WTC11 (cell line): ENCODE data around the gene KCNK4. TPM values are rescaled to one million over a fixed set of nuclear protein-coding genes. Genes with fewer than 3 reads are reported as not detected.

Source experiments
- ATAC-seq: fragments of 200-7000 bp; cut with Tn5 transposase; 2 replicates; pipeline ENCODE4 v1.10.0; 2021; ENCODE audit warnings: mild to moderate bottlenecking, moderate library complexity
- CTCF ChIA-PET: fragments of 300-600 bp; sonication (Branson Sonifier 250); formaldehyde crosslinking; loops from one replicate; lab custom pipeline; 2021; ENCODE audit warnings: antibody characterized with exemption; lab: Charles Lee
- POLR2A ChIA-PET: fragments of 350-600 bp; sonication (Branson Sonifier 250); formaldehyde crosslinking; loops from one replicate; lab custom pipeline; 2021; ENCODE audit warnings: antibody characterized with exemption; lab: Charles Lee
- DNase-seq: peaks from one replicate; pipeline ENCODE4 v3.0.0; 2021; ENCODE audit warnings: low spot score
- H3K27ac Mint-ChIP-seq: 2 replicates; pipeline ENCODE4 v1.8.0; 2021; ENCODE audit warnings: mixed read lengths
- H3K27me3 Mint-ChIP-seq: 2 replicates; pipeline ENCODE4 v1.8.0; 2021; ENCODE audit warnings: low read depth, mild to moderate bottlenecking, moderate library complexity, mixed read lengths
- H3K36me3 Mint-ChIP-seq: 2 replicates; pipeline ENCODE4 v1.8.0; 2021; ENCODE audit warnings: mixed read lengths
- H3K4me1 Mint-ChIP-seq: 2 replicates; pipeline ENCODE4 v1.8.0; 2022; ENCODE audit warnings: mixed read lengths
- H3K4me3 Mint-ChIP-seq: 2 replicates; pipeline ENCODE4 v1.8.0; 2021; ENCODE audit warnings: mild to moderate bottlenecking, moderate library complexity, mixed read lengths
- H3K9me3 Mint-ChIP-seq: 2 replicates; pipeline ENCODE4 v1.8.0; 2021; ENCODE audit warnings: mixed read lengths
- JAZF1 ChIP-seq: fragments of 250-450 bp; sonication (Bioruptor Pico); IDR thresholded peaks from 2 replicates; pipeline ENCODE4 v1.9.0; 2021; ENCODE audit warnings: moderate library complexity, mild to moderate bottlenecking, inconsistent platforms
- MXD4 ChIP-seq: fragments of 250-450 bp; sonication (Bioruptor Pico); IDR thresholded peaks from 2 replicates; pipeline ENCODE4 v1.8.0; 2021; ENCODE audit warnings: mild to moderate bottlenecking, moderate library complexity, borderline replicate concordance
- NFE2L1 ChIP-seq: sonication (generic); formaldehyde crosslinking; IDR thresholded peaks from 2 replicates; pipeline ENCODE4 v1.8.1; 2023; ENCODE audit warnings: missing genetic modification reagents
- NR2C2 ChIP-seq: sonication (generic); formaldehyde crosslinking; IDR thresholded peaks from 2 replicates; pipeline ENCODE4 v1.8.0; 2022; ENCODE audit warnings: mild to moderate bottlenecking, missing genetic modification reagents
- OVOL2 ChIP-seq: fragments of 250-450 bp; sonication (Bioruptor Pico); IDR thresholded peaks from 2 replicates; pipeline ENCODE4 v1.9.0; 2021; ENCODE audit warnings: mild to moderate bottlenecking, borderline replicate concordance
- ZNF121 ChIP-seq: sonication (generic); formaldehyde crosslinking; IDR thresholded peaks from 2 replicates; pipeline ENCODE4 v1.8.0; 2023; ENCODE audit warnings: missing genetic modification reagents
- ZNF219 ChIP-seq: sonication (generic); formaldehyde crosslinking; IDR thresholded peaks from 2 replicates; pipeline ENCODE4 v1.8.0; 2023; ENCODE audit warnings: missing genetic modification reagents, mild to moderate bottlenecking, borderline replicate concordance
- ZNF232 ChIP-seq: sonication (generic); formaldehyde crosslinking; IDR thresholded peaks from 2 replicates; pipeline ENCODE4 v1.8.0; 2022; ENCODE audit warnings: mild to moderate bottlenecking, missing genetic modification reagents
- total RNA-seq: library from RNA; stranded (reverse); gene quantifications from 3 replicates; pipeline ENCODE4 v1.2.3, GENCODE V29; 2021
- TF ChIP-seq, protein P1 (sequence below): sonication (generic); formaldehyde crosslinking; IDR thresholded peaks from 2 replicates; pipeline ENCODE4 v1.8.0; 2023; ENCODE audit warnings: missing genetic modification reagents, mild to moderate bottlenecking, borderline replicate concordance
- TF ChIP-seq, protein P2 (sequence below): sonication (generic); formaldehyde crosslinking; IDR thresholded peaks from 2 replicates; pipeline ENCODE4 v1.8.1; 2023; ENCODE audit warnings: mild to moderate bottlenecking, moderate library complexity, missing genetic modification reagents
- TF ChIP-seq, protein P3 (sequence below): fragments of 200-600 bp; IDR thresholded peaks from 2 replicates; pipeline ENCODE4 v1.8.0; 2022; ENCODE audit warnings: antibody characterized with exemption
- TF ChIP-seq, protein P4 (sequence below): sonication (generic); formaldehyde crosslinking; IDR thresholded peaks from 2 replicates; pipeline ENCODE4 v1.8.0; 2022; ENCODE audit warnings: mild to moderate bottlenecking, missing genetic modification reagents

KCNK4 gene
- total RNA-seq, 1 experiment from 2014 or later: 0.74 TPM

DNA sequence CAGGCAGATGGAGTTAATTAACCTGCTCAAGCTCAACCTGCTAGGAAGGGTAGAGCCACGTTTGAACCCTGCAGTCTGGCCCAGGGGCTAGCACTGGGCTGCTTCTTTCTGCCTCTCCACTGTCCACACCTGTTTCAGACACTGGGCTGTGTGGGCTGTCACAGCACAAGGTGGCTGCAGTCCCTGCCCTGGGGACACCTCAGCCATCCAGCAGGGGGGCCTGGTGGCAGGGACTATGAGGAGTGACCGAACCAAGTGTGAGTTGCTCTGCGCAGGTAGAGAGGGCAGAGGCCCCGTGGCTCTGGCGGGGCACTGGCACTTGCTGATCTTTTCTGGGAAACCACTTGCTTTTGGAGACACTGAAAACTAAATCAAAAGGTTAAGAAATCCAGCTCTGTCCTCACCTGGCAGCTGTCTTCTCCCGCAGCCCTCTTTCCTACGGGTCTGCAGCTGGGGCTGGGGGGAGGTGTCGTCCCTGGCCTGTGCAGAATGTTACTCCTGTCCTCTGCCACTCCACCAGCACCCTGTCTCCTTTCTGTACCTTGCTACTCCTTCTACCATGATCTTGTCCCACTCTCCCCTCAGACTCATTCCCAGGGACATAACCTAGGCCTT lies 12.4 kb upstream of the KCNK4 start:
- no peaks in the 10 kb centered on the region for H3K27me3 Mint-ChIP-seq
- ATAC-seq: no peak
- TF ChIP-seq ZNF121 (CRISPR knock-in tag) (no peak), ZNF219 (CRISPR knock-in tag) (no peak), ZNF232 (no peak), NFE2L1 (CRISPR knock-in tag) (no peak)
- TF ChIP-seq, all 79 proteins: peak for 0
- DNase-seq: no peak
- ChIA-PET CTCF (interaction anchor here (0.6 to 4.0 kb wide), 8 partner anchors 8 to 441 kb away, joined by 3 to 24 read pairs (median 4); partner anchors contain the start of genes CATSPERZ, ESRRA, KCNK4 and PLCB3), POLR2A (no interaction called here)
- Mint-ChIP-seq H3K4me1 (peaks cover 19% of the 10 kb centered on the region), H3K36me3 (peaks cover 12% of the 10 kb centered on the region), H3K9me3 (no peaks in the 10 kb centered on the region), H3K27ac (peak overlapping the region; percentile 12; the same call in 1 of the 2 replicates), H3K4me3 (no peak overlapping the region)

DNA sequence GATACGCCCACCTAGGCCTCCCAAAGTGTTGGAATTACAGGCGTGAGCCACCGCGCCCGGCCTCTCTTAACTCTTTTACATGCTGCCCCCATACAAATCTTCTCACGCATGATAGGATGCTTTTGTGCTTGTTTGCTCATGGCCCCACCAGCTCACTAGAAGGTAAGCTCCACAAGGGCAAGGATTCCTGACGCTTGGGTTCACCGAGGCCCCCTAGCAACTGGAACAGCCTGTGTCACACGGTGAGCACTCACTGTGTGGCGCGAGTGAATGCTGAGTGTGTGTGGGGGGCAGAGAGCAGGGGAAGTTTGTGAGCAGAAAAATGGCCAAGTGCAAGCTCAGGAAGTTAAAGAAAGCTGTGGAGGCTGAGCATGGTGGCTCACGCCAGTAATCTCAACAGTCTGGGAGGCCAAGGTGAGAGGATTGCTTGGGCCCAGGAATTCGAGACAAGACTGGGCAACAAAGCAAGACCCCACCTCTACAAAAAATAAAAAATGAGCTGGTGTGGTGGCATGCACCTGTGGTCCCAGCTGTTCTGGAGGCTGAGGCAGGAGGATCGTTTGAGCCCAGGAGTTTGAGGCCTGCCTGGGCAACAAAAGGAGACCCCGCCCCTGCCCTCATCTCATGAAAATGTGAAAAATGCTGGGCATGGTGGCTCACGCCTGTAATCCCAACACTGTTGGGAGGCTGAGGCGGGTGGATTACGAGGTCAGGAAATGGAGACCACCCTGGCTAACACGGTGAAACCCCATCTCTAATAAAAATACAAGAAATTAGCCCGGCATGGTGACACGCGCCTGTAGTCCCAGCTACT lies 8.9 kb upstream of the KCNK4 start:
- no peak for DNase-seq
- Mint-ChIP-seq H3K36me3 (peaks cover 12% of the 10 kb centered on the region), H3K9me3 (no peaks in the 10 kb centered on the region), H3K4me3 (no peak overlapping the region), H3K27ac (no peak overlapping the region), H3K27me3 (peaks cover 2% of the 10 kb centered on the region; the same call in 1 of the 2 replicates), H3K4me1 (peaks cover 8% of the 10 kb centered on the region)
- no peak for ATAC-seq
- ChIA-PET POLR2A (interaction anchor here (0.6 kb wide), 2 partner anchors 30 to 974 kb away, joined by 3 to 4 read pairs; no protein-coding TSS in a partner anchor), CTCF (interaction anchor here (0.7 to 12.5 kb wide), 2 partner anchors 15 to 21 kb away, joined by 4 to 151 read pairs; partner anchors contain the start of gene ESRRA)
- TF ChIP-seq, protein P1, sequence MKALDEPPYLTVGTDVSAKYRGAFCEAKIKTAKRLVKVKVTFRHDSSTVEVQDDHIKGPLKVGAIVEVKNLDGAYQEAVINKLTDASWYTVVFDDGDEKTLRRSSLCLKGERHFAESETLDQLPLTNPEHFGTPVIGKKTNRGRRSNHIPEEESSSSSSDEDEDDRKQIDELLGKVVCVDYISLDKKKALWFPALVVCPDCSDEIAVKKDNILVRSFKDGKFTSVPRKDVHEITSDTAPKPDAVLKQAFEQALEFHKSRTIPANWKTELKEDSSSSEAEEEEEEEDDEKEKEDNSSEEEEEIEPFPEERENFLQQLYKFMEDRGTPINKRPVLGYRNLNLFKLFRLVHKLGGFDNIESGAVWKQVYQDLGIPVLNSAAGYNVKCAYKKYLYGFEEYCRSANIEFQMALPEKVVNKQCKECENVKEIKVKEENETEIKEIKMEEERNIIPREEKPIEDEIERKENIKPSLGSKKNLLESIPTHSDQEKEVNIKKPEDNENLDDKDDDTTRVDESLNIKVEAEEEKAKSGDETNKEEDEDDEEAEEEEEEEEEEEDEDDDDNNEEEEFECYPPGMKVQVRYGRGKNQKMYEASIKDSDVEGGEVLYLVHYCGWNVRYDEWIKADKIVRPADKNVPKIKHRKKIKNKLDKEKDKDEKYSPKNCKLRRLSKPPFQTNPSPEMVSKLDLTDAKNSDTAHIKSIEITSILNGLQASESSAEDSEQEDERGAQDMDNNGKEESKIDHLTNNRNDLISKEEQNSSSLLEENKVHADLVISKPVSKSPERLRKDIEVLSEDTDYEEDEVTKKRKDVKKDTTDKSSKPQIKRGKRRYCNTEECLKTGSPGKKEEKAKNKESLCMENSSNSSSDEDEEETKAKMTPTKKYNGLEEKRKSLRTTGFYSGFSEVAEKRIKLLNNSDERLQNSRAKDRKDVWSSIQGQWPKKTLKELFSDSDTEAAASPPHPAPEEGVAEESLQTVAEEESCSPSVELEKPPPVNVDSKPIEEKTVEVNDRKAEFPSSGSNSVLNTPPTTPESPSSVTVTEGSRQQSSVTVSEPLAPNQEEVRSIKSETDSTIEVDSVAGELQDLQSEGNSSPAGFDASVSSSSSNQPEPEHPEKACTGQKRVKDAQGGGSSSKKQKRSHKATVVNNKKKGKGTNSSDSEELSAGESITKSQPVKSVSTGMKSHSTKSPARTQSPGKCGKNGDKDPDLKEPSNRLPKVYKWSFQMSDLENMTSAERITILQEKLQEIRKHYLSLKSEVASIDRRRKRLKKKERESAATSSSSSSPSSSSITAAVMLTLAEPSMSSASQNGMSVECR (CRISPR knock-in tag): no peak
- TF ChIP-seq JAZF1 (CRISPR knock-in tag) (no peak), NR2C2 (CRISPR knock-in tag) (no peak), OVOL2 (CRISPR knock-in tag) (no peak), MXD4 (no peak), ZNF219 (CRISPR knock-in tag) (no peak)
- TF ChIP-seq, protein P2, sequence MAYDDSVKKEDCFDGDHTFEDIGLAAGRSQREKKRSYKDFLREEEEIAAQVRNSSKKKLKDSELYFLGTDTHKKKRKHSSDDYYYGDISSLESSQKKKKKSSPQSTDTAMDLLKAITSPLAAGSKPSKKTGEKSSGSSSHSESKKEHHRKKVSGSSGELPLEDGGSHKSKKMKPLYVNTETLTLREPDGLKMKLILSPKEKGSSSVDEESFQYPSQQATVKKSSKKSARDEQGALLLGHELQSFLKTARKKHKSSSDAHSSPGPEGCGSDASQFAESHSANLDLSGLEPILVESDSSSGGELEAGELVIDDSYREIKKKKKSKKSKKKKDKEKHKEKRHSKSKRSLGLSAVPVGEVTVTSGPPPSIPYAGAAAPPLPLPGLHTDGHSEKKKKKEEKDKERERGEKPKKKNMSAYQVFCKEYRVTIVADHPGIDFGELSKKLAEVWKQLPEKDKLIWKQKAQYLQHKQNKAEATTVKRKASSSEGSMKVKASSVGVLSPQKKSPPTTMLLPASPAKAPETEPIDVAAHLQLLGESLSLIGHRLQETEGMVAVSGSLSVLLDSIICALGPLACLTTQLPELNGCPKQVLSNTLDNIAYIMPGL (CRISPR knock-in tag): no peak
- TF ChIP-seq, protein P3, sequence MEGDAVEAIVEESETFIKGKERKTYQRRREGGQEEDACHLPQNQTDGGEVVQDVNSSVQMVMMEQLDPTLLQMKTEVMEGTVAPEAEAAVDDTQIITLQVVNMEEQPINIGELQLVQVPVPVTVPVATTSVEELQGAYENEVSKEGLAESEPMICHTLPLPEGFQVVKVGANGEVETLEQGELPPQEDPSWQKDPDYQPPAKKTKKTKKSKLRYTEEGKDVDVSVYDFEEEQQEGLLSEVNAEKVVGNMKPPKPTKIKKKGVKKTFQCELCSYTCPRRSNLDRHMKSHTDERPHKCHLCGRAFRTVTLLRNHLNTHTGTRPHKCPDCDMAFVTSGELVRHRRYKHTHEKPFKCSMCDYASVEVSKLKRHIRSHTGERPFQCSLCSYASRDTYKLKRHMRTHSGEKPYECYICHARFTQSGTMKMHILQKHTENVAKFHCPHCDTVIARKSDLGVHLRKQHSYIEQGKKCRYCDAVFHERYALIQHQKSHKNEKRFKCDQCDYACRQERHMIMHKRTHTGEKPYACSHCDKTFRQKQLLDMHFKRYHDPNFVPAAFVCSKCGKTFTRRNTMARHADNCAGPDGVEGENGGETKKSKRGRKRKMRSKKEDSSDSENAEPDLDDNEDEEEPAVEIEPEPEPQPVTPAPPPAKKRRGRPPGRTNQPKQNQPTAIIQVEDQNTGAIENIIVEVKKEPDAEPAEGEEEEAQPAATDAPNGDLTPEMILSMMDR: no peak
- TF ChIP-seq, protein P4, sequence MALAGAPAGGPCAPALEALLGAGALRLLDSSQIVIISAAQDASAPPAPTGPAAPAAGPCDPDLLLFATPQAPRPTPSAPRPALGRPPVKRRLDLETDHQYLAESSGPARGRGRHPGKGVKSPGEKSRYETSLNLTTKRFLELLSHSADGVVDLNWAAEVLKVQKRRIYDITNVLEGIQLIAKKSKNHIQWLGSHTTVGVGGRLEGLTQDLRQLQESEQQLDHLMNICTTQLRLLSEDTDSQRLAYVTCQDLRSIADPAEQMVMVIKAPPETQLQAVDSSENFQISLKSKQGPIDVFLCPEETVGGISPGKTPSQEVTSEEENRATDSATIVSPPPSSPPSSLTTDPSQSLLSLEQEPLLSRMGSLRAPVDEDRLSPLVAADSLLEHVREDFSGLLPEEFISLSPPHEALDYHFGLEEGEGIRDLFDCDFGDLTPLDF (CRISPR knock-in tag): no peak
